Loucy (cell line): ENCODE data around the gene PCYT2.

Experiments used
- CTCF ChIP-seq: fragments of 200-600 bp; sonication (generic); conservative IDR thresholded peaks from 2 replicates; pipeline ENCODE4 v1.5.1; 2014; ENCODE audit warnings: mild to moderate bottlenecking, antibody characterized with exemption, low read length
- EZH2phosphoT487 ChIP-seq: fragments of 200-600 bp; IDR thresholded peaks from 2 replicates; pipeline ENCODE4 v1.6.1; 2018; ENCODE audit warnings: antibody characterized with exemption, mild to moderate bottlenecking, moderate library complexity, borderline replicate concordance

- TF ChIP-seq CTCF: no peak
- TF ChIP-seq EZH2phosphoT487: no peak
Measured at GRCh38 chr17:81898885-81899284, 12.3 kb downstream of the PCYT2 start.
